ENCODE measurements around the gene CHD9NB.
A peak's percentile ranks its signal among the peaks of the same experiment; 100 is the strongest.
"Not testable (repeated sequence)": the region's sequence is repeated elsewhere in the genome, so short reads cannot be mapped to it uniquely, and the experiment has no call there.

Gene CHD9NB

DNA sequence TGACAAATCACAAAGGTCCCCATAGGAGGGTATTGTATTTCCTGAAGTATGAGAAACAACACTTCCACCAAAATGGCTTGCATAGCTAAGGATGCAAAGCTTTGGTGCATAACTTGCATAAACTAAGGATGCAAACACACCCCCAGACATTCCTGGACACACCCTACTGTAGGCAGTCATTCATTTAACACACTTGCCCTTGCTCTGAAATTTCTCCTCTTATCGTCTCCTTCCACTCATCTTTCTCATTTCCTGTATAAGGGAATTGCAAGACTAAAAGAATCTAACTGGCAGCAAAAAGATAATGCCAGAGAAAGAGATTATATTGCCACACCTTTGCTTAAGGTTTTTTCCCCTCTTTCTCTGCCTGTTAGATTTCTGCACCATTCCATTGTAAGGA, 30.4 kb upstream of the CHD9NB start:
- no peak for DNase-seq

- DNase-seq, result no peak
These were observed 29.8 kb upstream of the CHD9NB start for GRCh38 chr16:53082509-53082908.

DNA sequence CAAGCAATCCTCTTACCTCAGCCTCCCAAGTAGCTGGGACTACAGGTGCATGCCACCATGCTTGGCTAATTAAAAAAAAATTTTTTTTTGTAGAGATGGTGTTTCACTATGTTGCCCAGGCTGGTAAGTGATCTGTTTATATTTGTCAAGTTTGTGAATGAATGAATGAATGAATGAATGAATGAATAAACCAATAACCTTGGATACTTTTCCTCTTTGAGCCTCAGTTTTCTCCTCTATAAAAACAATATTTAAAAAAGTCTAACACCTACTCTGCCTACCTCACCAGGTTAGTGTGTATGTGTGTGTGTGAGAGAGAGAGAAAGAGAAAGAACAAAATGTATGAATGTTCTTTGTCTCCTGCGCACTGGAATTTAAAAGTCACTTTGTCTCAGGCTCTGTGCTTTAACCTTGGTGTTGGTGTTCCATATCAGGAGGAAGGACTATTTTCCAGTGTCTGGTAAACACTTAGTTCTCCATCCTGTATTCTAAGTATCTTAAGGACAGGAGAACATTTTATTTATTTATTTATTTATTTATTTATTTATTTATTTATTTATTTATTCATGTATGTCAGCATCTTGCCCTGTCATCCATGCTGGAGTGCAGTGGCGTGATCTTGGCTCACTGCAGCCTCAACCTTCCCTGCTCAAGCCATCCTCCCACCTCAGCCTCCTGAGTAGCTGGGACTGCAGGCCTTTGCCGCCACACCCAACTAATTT, 29.1 kb upstream of the CHD9NB start:
- no peak for DNase-seq

GRCh38 chr16:53081032-53081424, 28.3 kb upstream of the CHD9NB start:
- no peak for DNase-seq

GRCh38 chr16:53080345-53081031, 27.8 kb upstream of the CHD9NB start:
- DNase-seq, result peak; percentile 92

GRCh38 chr16:53078765-53079485, 26.2 kb upstream of the CHD9NB start:
- no peak for DNase-seq

- no peak for DNase-seq
These were observed 25.6 kb upstream of the CHD9NB start for GRCh38 chr16:53078247-53078646.

DNA sequence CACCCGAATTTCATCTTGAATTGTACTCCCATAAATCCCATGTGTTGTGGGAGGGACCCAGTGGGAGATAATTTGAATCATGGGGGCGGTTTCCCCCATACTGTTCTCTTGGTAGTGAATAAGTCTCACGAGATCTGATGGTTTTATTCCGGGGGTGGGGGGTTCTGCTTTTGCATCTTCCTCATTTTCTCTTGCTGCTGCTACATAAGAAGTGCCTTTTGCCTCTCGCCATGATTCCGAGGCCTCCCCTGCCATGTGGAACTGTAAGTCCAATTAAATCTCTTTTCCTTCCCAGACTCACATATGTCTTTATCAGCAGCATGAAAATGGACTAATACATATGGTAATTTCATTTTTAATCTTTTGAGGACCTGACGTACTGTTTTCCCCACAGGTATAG, 22.8 kb upstream of the CHD9NB start:
- not testable (repeated sequence) for DNase-seq

- not testable (repeated sequence) for DNase-seq
These were observed 21.6 kb upstream of the CHD9NB start for GRCh38 chr16:53074296-53074695.

DNA sequence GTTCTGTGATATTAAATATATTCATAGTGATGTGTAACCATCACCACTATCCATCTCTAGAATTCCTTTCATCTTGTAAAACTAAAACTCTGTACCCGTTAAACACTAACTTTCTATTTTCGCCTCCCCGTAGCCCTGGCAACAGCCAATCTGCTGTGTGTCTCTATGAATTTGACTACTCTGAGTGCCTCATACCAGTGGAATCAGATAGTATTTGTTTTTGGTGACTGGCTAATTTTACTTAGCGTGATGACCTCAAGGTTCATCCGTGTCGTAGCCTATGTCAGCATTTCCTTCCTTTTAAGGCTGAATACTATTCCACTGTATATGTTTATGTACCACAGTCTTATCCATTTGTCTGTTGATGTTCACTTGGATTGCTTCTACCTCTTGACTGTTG, 20.3 kb upstream of the CHD9NB start:
- no peak for DNase-seq

DNA sequence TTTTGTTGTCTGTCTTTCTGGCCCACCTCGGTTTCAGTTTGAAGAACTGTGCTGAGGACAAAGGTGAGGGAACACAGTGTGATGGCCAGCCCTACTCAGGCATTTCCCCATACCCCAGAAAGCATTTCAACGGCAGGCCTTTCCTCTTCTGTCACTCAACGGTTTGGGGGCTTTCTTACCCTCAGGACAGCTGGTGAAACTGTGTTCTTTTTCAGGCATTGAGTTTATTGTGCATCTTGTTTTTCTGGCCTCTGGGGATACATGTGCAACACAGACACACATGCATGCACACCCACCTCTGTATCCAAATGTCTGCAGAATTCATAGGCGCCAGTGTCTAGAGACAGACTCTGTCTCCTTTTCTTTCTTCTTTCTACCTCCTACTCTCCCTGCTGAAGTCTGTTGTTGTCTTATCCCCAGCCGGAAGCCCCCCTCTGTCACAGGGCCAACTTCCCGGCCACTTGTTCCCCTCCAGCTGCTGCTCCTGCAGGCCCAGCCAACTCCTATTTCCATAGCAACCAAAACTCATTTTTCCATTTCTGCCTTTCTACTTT, 19.1 kb upstream of the CHD9NB start:
- DNase-seq, result peak; percentile 95

GRCh38 chr16:53069772-53070171, 17.1 kb upstream of the CHD9NB start:
- no peak for DNase-seq

GRCh38 chr16:53068423-53068833, 15.7 kb upstream of the CHD9NB start:
- DNase-seq, result no peak

DNA sequence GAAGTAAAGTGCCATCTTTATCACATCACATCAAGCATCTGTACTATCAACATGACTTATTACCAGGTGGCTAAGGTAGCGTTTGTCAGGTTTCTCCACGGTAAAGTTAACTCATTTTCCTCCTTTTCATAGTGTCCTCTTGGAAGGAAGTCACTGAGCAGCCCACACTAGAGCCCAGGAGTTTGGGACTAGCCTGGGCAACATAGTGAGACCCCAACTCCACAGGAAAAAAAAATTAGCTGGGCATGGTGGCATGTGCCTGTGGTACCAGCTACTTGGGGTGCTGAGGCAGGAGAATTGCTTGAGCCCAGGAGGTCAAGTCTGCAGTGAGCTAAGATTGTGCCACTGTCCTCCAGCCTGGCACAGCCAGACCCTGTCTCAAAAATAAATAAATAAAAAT, 15.0 kb upstream of the CHD9NB start:
- DNase-seq, result no peak

DNA sequence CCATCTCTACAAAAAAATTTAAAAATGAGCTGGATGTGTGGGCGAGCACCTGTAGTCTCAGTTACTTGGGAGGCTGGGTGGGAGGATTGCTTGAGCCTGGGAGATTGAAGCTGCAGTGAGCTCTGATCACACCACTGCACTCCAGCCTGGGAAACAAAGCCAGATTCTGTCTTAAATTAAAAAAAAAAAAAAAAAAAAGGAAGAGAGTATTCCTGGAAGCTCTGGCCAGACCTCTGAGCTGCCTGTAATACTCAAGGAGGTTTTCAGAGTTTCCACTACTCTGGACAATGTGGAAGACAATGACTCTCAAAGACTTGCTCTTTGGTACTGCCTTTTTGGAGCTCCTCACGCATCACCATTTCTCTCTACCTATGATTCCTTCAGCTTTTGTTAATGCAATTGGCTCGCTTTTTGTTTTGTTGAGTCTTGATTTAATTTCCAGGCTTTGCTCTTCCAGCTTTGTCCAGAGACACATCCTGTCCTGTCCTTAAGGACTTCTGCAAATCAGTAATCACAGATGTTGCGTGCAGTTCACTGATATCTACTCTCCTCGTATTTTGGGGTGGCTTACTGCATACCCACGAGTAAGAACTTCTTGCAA, 12.9 kb upstream of the CHD9NB start:
- DNase-seq, result no peak

DNA sequence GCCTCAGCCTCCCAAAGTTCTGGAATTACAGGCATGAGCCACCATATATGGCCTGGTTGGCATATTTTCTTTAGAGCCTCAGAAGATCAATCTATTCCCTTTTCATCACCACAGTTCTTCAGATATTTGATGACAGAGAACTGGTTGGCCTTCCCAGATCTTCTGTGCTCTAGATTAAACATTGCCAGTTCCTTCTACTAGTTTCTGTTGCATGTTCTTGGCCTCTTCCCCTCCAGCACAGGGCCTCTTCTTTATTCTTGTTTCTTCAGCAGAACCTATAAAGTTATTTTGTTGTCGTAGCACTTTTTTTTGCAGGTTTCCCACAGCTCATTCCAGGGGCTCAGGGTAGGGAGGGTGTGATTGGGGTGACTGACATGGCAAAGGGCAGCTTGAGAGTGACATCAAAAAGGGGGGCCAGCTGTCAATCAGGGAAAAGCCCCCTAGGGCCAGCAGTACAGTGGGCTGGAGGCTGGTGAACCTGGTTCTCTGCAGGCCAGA, 11.4 kb upstream of the CHD9NB start:
- DNase-seq, result no peak

GRCh38 chr16:53061701-53062159, 9.0 kb upstream of the CHD9NB start:
- DNase-seq, result no peak

DNA sequence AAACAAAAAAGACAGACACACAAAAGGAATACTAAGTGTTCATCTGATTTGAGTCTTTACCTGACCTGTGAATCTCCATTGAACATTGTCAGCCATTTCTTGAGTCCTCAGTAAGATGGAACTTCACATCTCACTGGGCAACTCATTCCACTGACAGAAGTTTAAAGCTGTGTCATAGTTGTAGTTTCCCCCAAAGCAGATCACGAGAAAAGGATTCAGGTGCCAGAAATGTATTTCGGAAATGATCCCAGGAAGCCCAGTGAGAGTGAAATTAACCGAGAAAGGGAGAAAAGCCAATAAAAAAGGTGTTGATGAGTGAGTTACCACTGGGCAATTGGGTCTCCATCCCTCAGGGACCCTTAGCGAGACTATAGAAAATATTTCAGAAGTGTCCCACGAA, 8.6 kb upstream of the CHD9NB start:
- no peak for DNase-seq

- DNase-seq, result no peak
These were observed 7.0 kb upstream of the CHD9NB start for GRCh38 chr16:53059672-53060071.

DNA sequence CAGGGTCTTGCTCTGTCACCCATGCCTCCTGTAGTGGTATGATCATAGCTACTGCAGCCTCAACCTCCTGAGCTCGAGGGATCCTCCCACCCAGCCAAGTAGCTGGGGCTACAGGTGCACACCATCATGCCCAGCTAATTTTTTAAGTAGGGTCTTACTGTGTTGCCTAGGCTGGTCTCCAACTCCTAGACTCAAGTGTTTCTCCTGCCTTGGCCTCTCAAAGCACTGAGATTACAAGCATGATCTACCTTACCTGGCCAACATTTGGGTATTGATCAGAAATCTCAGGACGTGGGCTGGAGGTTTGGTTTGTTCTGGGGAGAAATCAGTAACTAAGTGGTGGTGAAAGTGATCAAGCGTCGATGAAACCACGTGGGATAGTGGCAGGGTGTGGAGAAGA, 6.2 kb upstream of the CHD9NB start:
- no peak for DNase-seq

- DNase-seq, result no peak
These were observed 5.7 kb upstream of the CHD9NB start for GRCh38 chr16:53058441-53058840.

DNA sequence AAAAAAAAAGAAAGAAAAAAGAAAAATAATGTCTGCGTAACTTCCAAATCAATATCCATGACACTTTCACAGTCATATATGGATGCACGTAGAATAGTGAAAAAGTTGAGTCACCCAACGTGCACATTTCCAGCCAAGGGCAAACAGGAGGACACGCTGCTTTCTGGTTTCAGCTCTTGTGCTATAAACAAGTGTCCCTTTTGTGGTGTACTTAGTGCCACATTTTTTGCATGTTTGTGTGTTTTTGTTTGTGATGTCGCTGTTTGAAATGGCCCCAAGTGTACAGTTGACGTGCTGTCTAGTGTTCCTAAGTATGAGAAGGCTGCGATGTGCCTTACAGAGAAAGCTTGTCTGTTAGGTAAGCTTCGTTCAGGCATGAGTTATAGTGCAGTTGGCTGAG, 5.0 kb upstream of the CHD9NB start:
- no peak for DNase-seq

DNA sequence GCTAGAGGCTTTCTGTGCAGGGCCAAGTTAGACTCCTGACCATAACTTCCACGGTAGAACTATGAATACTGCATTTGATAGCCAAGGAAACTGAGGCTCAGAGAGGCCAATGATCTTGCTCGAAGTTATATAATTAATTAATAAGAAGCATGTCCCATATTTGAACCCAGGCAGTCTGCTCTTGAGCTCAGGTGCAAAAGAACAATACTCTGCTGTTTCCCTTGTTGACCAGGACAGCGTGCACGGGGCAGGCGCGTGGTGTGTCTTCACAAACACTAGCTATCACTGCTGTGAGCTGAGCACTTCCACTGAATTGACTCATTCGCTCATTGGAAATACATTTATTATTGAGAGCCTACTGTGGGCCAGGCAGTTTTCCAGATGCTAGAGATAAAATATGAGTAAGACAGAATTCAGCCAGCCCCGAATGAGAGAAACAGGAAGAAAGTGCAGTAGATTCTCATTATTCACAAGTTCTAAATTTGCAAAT, 3.7 kb upstream of the CHD9NB start:
- DNase-seq, result no peak

Data from femur (tissue), 1 donor.